ENCODE results near the gene FXYD7. TPM values are rescaled to one million over a fixed set of nuclear protein-coding genes. Genes with fewer than 3 reads are reported as not detected.
"Not testable (repeated sequence)": the region's sequence is repeated elsewhere in the genome, so short reads cannot be mapped to it uniquely, and the experiment has no call there.

FXYD7 gene
- total RNA-seq, 1 experiment from 2014 or later: not detected

GRCh38 chr19:35165200-35166058, 22.4 kb downstream of the FXYD7 start:
- no peak for DNase-seq (ENCODE audit: low spot score)

- no peak for DNase-seq (ENCODE audit: low spot score)
Observed at GRCh38 chr19:35166100-35167063, 23.3 kb downstream of the FXYD7 start.

GRCh38 chr19:35167251-35168119, 24.4 kb downstream of the FXYD7 start:
- no peak for DNase-seq (ENCODE audit: low spot score)

GRCh38 chr19:35168196-35168595, 25.1 kb downstream of the FXYD7 start:
- peak; percentile 62 for DNase-seq (ENCODE audit: low spot score)

GRCh38 chr19:35169221-35169995, 26.4 kb downstream of the FXYD7 start:
- no peak for DNase-seq (ENCODE audit: low spot score)

- no peak for DNase-seq (ENCODE audit: low spot score)
Observed at GRCh38 chr19:35170359-35171061, 27.5 kb downstream of the FXYD7 start.

- DNase-seq (ENCODE audit: low spot score): no peak
Observed at GRCh38 chr19:35171730-35172129, 28.7 kb downstream of the FXYD7 start.

- no peak for DNase-seq (ENCODE audit: low spot score)
Observed at GRCh38 chr19:35174226-35174625, 31.2 kb downstream of the FXYD7 start.

GRCh38 chr19:35176181-35176570, 33.1 kb downstream of the FXYD7 start:
- DNase-seq (ENCODE audit: low spot score): no peak

- DNase-seq (ENCODE audit: low spot score): no peak
Observed at GRCh38 chr19:35177377-35178274, 34.6 kb downstream of the FXYD7 start.

- no peak for DNase-seq (ENCODE audit: low spot score)
Observed at GRCh38 chr19:35178701-35179100, 35.6 kb downstream of the FXYD7 start.

- no peak for DNase-seq (ENCODE audit: low spot score)
Observed at GRCh38 chr19:35179830-35180229, 36.8 kb downstream of the FXYD7 start.

- no peak for DNase-seq (ENCODE audit: low spot score)
Observed at GRCh38 chr19:35181387-35181786, 38.3 kb downstream of the FXYD7 start.

GRCh38 chr19:35184267-35184666, 41.2 kb downstream of the FXYD7 start:
- no peak for DNase-seq (ENCODE audit: low spot score)

- no peak for DNase-seq (ENCODE audit: low spot score)
Observed at GRCh38 chr19:35184884-35185283, 41.8 kb downstream of the FXYD7 start.

- DNase-seq (ENCODE audit: low spot score): no peak
Observed at GRCh38 chr19:35194012-35194984, 51.2 kb downstream of the FXYD7 start.

GRCh38 chr19:35195830-35196229, 52.8 kb downstream of the FXYD7 start:
- no peak for DNase-seq (ENCODE audit: low spot score)

- not testable (repeated sequence) for DNase-seq (ENCODE audit: low spot score)
Observed at GRCh38 chr19:35196861-35197260, 53.8 kb downstream of the FXYD7 start.
